Measurements from ENCODE around the gene ASAP2.

- no peak for TF ChIP-seq TAF1 (IDR thresholded peaks at IDR 0.05; ENCODE audit: borderline replicate concordance, insufficient read depth, low read length)
- peak in 1 of 2 experiments; percentile 14; a peak in 1 of 4 replicates for TF ChIP-seq REST (IDR thresholded peaks at IDR 0.05; ENCODE audit: insufficient read depth in 1 of 2, low read depth in 2 of 2, low read length in 2 of 2)
Observed at GRCh38 chr2:9234680-9235146, 28.1 kb downstream of the ASAP2 start.

Measured in PFSK-1 (cell line).